GM12878 (cell line): ENCODE results near the gene SIGLEC10.

Experiments used
- BHLHE40 ChIP-seq, 2 experiments: fragments of 450-650 bp in 1 of 2; IDR thresholded peaks; 2 replicates each; pipeline ENCODE4 v1.6.1; 2011 to 2017; ENCODE audit warnings: low read depth in 2 of 2, borderline replicate concordance in 1 of 2, improper control_type of control experiment in 1 of 2, low read length in 1 of 2, mild to moderate bottlenecking in 1 of 2
- CTCF ChIP-seq, 3 experiments: IDR thresholded peaks in 2 of 3; conservative IDR thresholded peaks in 1 of 3; 2 replicates each; pipeline ENCODE4 v1.5.1; 2011; ENCODE audit warnings: low read depth in 3 of 3, low read length in 3 of 3, mild to moderate bottlenecking in 3 of 3, control low read depth in 2 of 3, moderate library complexity in 2 of 3, inconsistent platforms in 1 of 3, mixed read lengths in 1 of 3; ENCODE audit not compliant: control insufficient read depth in 2 of 3, insufficient read depth in 1 of 3; ENCODE audit errors: extremely low read depth in 1 of 3
- HDAC6 ChIP-seq: fragments of 200-600 bp; sonication (generic); IDR thresholded peaks from one replicate; pipeline ENCODE4 v1.8.0; 2017; ENCODE audit warnings: antibody characterized with exemption; ENCODE audit not compliant: unreplicated experiment
- JUNB ChIP-seq: IDR thresholded peaks from 2 replicates; pipeline ENCODE4 v1.6.1; 2016; ENCODE audit warnings: antibody characterized with exemption, mild to moderate bottlenecking
- KAT2A ChIP-seq: conservative IDR thresholded peaks from 2 replicates; pipeline ENCODE4 v1.6.1; 2011; ENCODE audit warnings: low read depth, low read length; ENCODE audit not compliant: control insufficient read depth
- RFX5 ChIP-seq: IDR thresholded peaks from 2 replicates; pipeline ENCODE4 v1.6.1; 2011; ENCODE audit warnings: low read depth, low read length, improper control_type of control experiment
- SIN3A ChIP-seq: IDR thresholded peaks from 2 replicates; pipeline ENCODE4 v1.6.1; 2012; ENCODE audit warnings: low read depth, low read length, improper control_type of control experiment
- SMAD1 ChIP-seq: fragments of 450-650 bp; IDR thresholded peaks from 2 replicates; pipeline ENCODE4 v1.6.1; 2018; ENCODE audit warnings: mild to moderate bottlenecking, low read depth; ENCODE audit not compliant: partially characterized antibody
- SMC3 ChIP-seq: IDR thresholded peaks from 2 replicates; pipeline ENCODE4 v1.6.1; 2011; ENCODE audit warnings: low read length, improper control_type of control experiment, borderline replicate concordance
- USF1 ChIP-seq: IDR thresholded peaks from 2 replicates; pipeline ENCODE4 v1.6.1; 2011; ENCODE audit warnings: borderline replicate concordance, low read depth, mild to moderate bottlenecking, moderate library complexity, mixed read lengths, low read length; ENCODE audit not compliant: insufficient read depth; ENCODE audit errors: extremely low read length
- YY1 ChIP-seq: IDR thresholded peaks from 2 replicates; pipeline ENCODE4 v1.6.1; 2011; ENCODE audit warnings: low read depth, mild to moderate bottlenecking, low read length
- ZBED1 ChIP-seq: IDR thresholded peaks from 2 replicates; pipeline ENCODE4 v1.6.1; 2016; ENCODE audit warnings: borderline replicate concordance
- ZNF384 ChIP-seq: IDR thresholded peaks from 2 replicates; pipeline ENCODE4 v1.6.1; 2012; ENCODE audit warnings: low read depth, mild to moderate bottlenecking, low read length, improper control_type of control experiment, borderline replicate concordance

DNA sequence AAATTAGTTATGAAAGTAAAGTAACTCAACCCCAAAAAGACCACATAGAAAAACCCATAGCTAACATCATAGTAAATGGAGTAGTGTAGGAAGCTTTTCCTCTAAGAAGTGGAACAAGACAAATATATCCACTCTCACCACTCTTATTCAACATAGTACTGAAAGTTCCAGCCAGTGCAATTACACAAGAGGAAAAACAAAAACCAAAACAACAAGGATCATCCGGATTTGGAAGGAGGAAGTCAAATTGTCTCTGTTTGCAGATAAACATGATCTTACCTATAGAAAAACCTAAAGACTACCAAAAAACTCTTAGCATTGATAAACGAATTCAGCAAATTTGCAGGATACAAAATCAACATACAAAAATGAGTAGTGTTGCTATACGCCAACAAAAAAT, 49.3 kb upstream of the SIGLEC10 start:
- no peak for TF ChIP-seq CTCF (IDR thresholded peaks at IDR 0.05 in 2 of 3, conservative IDR thresholded peaks at IDR 0.05 in 1 of 3; ENCODE audit: control insufficient read depth in 2 of 3, extremely low read depth in 1 of 3, insufficient read depth in 1 of 3, low read depth in 3 of 3, low read length in 3 of 3)
- no peak for TF ChIP-seq SMAD1
- no peak for TF ChIP-seq ZBED1
- TF ChIP-seq HDAC6, result no peak
- no peak for TF ChIP-seq BHLHE40 (IDR thresholded peaks at IDR 0.05; ENCODE audit: borderline replicate concordance in 1 of 2, low read depth in 2 of 2, low read length in 1 of 2)
- no peak for TF ChIP-seq KAT2A
- TF ChIP-seq SIN3A, result no peak
- no peak for TF ChIP-seq SMC3
- no peak for TF ChIP-seq JUNB
- no peak for TF ChIP-seq YY1
- no peak for TF ChIP-seq RFX5
- no peak for TF ChIP-seq USF1
- no peak for TF ChIP-seq ZNF384
